RWPE2 (cell line): ENCODE data around the gene CCL1.

Source experiments
- ATAC-seq: fragments of 200-7000 bp; cut with Tn5 transposase; 3 replicates; pipeline ENCODE4 v1.9.1; 2021; ENCODE audit warnings: low read depth
- DNase-seq: peaks from one replicate; pipeline ENCODE4 v3.0.0-alpha.2; 2020; ENCODE audit warnings: low spot score
- H3K27ac ChIP-seq: fragments of 450-650 bp; 2 replicates; pipeline ENCODE4 v1.5.1; 2017; ENCODE audit warnings: mild to moderate bottlenecking; ENCODE audit not compliant: poor library complexity, severe bottlenecking
- H3K27me3 ChIP-seq: fragments of 250-450 bp; sonication (Bioruptor Pico); 2 replicates; pipeline ENCODE4 v1.5.1; 2021; ENCODE audit warnings: mild to moderate bottlenecking, moderate library complexity; ENCODE audit not compliant: insufficient read depth, poor library complexity, severe bottlenecking
- H3K36me3 ChIP-seq: fragments of 250-450 bp; sonication (Bioruptor Pico); 2 replicates; pipeline ENCODE4 v1.5.1; 2020; ENCODE audit warnings: low read depth, mild to moderate bottlenecking, moderate library complexity
- H3K4me1 ChIP-seq: fragments of 250-450 bp; sonication (Bioruptor Pico); 2 replicates; pipeline ENCODE4 v1.5.1; 2021; ENCODE audit warnings: mild to moderate bottlenecking, moderate library complexity; ENCODE audit not compliant: insufficient read depth, poor library complexity, severe bottlenecking
- H3K4me3 ChIP-seq: fragments of 250-450 bp; sonication (Bioruptor Pico); 2 replicates; pipeline ENCODE4 v1.5.1; 2021; ENCODE audit warnings: mild to moderate bottlenecking, moderate library complexity; ENCODE audit not compliant: severe bottlenecking
- H3K9me3 ChIP-seq: fragments of 250-450 bp; sonication (Bioruptor Pico); 2 replicates; pipeline ENCODE4 v1.5.1; 2021; ENCODE audit warnings: mild to moderate bottlenecking, moderate library complexity; ENCODE audit not compliant: severe bottlenecking
- TF ChIP-seq, protein P1 (sequence below): fragments of 450-650 bp; IDR thresholded peaks from one replicate; pipeline ENCODE4 v1.5.1; 2017; ENCODE audit warnings: mild to moderate bottlenecking, moderate library complexity; ENCODE audit not compliant: poor library complexity, severe bottlenecking

The CCL1 gene, protein sequence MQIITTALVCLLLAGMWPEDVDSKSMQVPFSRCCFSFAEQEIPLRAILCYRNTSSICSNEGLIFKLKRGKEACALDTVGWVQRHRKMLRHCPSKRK

DNA sequence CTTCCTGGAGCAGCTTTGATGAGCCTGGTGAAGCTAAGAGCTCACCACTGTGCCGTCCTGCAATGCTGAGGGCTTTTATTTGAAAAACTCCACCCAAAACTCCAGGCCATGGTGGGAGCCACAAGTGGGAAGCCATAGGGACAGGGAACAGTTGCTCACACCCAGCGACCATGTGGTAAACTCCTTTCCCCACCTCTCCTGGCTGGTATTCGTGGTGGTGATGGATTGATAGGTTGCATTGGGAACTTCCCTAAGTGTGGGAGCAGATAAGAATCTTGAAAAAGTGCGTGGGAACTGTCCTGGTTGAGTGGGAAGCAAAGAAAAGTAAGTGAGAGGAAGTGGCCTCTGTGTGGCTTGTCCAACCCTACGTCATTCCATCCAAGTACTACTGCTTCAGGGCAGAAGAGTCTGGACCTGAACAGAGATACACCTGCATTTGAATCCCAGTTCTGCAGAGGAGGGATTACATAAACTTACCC lies at the start of gene CCL1:
CCL1 (minus strand) TSS at position 51 of the 479 bp plus-strand sequence. CDS start 72 bp downstream, outside the sequence.
- TF ChIP-seq, protein P1, sequence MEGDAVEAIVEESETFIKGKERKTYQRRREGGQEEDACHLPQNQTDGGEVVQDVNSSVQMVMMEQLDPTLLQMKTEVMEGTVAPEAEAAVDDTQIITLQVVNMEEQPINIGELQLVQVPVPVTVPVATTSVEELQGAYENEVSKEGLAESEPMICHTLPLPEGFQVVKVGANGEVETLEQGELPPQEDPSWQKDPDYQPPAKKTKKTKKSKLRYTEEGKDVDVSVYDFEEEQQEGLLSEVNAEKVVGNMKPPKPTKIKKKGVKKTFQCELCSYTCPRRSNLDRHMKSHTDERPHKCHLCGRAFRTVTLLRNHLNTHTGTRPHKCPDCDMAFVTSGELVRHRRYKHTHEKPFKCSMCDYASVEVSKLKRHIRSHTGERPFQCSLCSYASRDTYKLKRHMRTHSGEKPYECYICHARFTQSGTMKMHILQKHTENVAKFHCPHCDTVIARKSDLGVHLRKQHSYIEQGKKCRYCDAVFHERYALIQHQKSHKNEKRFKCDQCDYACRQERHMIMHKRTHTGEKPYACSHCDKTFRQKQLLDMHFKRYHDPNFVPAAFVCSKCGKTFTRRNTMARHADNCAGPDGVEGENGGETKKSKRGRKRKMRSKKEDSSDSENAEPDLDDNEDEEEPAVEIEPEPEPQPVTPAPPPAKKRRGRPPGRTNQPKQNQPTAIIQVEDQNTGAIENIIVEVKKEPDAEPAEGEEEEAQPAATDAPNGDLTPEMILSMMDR = no peak
- no peaks in the 10 kb centered on the region for H3K36me3 ChIP-seq
- H3K9me3 ChIP-seq = no peaks in the 10 kb centered on the region
- H3K27ac ChIP-seq = no peak within 1 kb of the TSS
- no peak within 1 kb of the TSS for H3K4me3 ChIP-seq
- no peaks in the 10 kb centered on the region for H3K4me1 ChIP-seq
- H3K27me3 ChIP-seq = no peaks in the 10 kb centered on the region
- no peak for DNase-seq
- no peak for ATAC-seq

DNA sequence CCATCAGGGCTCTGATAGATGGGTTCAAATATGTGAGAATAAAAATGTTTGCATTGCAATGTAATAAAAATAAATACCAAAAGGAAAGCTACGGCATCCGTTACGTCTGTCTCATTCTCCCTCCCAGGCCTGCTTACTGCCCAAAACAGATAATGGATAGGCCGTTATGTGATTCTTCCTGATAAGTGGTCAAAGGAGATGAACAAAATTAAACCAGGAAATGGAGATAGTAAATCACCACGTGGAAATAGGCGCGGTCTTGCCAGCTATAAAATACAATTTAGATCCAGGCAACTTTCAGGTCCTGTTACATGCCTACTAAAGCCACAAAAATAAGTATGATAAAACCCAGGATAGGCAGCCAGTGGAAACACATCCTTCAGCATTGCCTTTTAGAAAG lies 49.5 kb upstream of the CCL1 start:
- Histone ChIP-seq H3K9me3 (no peaks in the 10 kb centered on the region), H3K36me3 (no peaks in the 10 kb centered on the region), H3K27me3 (peaks cover 33% of the 10 kb centered on the region), H3K4me1 (no peaks in the 10 kb centered on the region), H3K27ac (no peak overlapping the region), H3K4me3 (no peak overlapping the region)
- DNase-seq (no peak), ATAC-seq (no peak)
- TF ChIP-seq, protein P1 = no peak

DNA sequence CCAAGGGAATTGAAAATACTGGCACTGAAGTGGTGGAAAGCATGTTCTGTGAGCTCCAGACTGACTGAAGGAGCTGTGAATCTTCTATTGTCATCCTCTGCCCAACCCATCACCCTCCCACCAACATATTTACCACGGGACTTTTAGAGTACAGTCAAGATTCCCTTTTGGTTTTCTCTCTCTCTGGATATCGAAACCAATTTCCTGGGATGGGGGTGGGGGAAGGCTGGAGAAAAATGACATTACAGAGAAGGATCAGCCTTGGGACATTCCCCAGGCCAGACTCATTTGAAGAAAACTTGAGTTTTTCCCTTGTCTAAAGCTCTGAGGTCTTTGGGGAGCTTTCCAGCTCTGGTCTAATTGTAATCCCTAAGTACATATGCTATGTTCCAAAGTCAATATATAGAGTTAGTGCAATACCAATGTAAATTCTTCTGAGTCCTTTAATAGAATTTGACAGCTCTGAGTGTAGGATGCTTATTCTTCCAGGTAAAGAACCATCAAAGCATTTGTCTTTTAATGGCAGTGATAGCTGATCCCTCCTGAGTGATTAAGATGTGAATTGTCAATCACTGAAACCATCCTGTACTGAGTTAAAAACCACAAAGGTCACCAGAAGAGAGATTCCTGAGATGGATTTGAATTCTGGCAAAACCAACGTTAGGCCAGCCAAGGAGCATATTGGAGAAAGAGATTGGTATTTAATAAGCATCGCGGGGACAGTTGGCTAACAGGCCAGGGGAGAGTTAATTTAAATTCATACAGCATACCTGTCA lies 48.8 kb upstream of the CCL1 start:
- H3K4me1 ChIP-seq = no peaks in the 10 kb centered on the region
- DNase-seq = no peak
- no peaks in the 10 kb centered on the region for H3K9me3 ChIP-seq
- no peaks in the 10 kb centered on the region for H3K36me3 ChIP-seq
- H3K27ac ChIP-seq = no peak overlapping the region
- TF ChIP-seq, protein P1 = no peak
- no peak overlapping the region for H3K4me3 ChIP-seq
- peaks cover 33% of the 10 kb centered on the region for H3K27me3 ChIP-seq
- ATAC-seq = no peak

DNA sequence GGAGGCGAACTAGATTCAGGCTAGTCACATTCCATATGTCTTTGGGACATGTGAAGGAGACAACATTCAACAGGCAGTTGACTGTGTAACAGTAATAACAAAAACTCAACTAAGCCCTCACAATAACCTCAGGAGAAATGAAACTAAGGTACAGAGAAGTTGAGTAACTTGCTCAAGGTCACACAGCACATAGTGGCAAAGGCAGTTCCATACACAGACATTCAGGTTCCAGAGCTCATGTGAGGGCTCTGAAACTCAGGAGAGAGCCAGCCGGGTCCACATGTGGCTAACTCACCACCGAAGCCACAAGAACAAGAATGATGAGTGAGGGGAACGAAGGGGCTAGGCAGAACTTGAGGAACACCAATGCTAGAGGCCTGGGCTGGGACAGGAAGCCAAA lies 46.3 kb upstream of the CCL1 start:
- DNase-seq (no peak), ATAC-seq (no peak)
- Histone ChIP-seq H3K27ac (no peak overlapping the region), H3K4me1 (no peaks in the 10 kb centered on the region), H3K36me3 (no peaks in the 10 kb centered on the region), H3K27me3 (peaks cover 33% of the 10 kb centered on the region), H3K4me3 (no peak overlapping the region), H3K9me3 (no peaks in the 10 kb centered on the region)
- TF ChIP-seq, protein P1 = no peak

DNA sequence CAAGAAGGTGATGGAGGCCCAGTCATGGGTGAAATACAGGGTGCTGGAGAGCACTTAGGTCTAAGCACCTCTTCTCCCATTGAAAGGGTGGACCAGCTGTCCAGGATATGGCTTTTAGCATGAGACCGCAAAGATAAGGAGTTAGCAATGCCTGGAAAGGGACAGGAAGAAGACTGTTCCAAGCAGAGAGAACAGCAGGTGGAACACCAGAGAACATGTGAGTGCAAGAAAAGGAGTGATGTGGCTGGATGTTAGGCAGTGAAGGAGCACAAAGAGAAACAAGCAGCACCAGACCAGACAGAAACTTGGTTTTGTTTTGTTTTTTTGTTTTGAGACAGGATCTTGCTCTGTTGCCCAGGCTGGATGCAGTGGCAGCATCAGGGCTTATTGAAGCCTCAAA lies 45.4 kb upstream of the CCL1 start:
- H3K27me3 ChIP-seq = peaks cover 33% of the 10 kb centered on the region
- DNase-seq (no peak), ATAC-seq (no peak)
- no peak overlapping the region for H3K4me3 ChIP-seq
- H3K9me3 ChIP-seq = no peaks in the 10 kb centered on the region
- H3K36me3 ChIP-seq = no peaks in the 10 kb centered on the region
- TF ChIP-seq, protein P1 = no peak
- no peaks in the 10 kb centered on the region for H3K4me1 ChIP-seq
- H3K27ac ChIP-seq = no peak overlapping the region
